HL-60 (cell line): ENCODE measurements around the gene LAMA2.
"Not testable (repeated sequence)": the region's sequence is repeated elsewhere in the genome, so short reads cannot be mapped to it uniquely, and the experiment has no call there.

Source experiments
- DNase-seq, 2 experiments: peaks; one replicate each; pipeline ENCODE4 v3.0.0-alpha.2; 2010 to 2020; ENCODE audit warnings: low read depth in 1 of 2, low spot score in 1 of 2
- H3K27ac ChIP-seq: fragments of 250-450 bp; sonication (Bioruptor Pico); replicated peaks from 2 replicates; pipeline ENCODE4 v1.5.1; 2020; ENCODE audit warnings: mild to moderate bottlenecking, moderate library complexity
- H3K27me3 ChIP-seq: fragments of 250-450 bp; sonication (Bioruptor Pico); 2 replicates; pipeline ENCODE4 v1.5.1; 2021; ENCODE audit warnings: mild to moderate bottlenecking, moderate library complexity; ENCODE audit not compliant: insufficient read depth, poor library complexity, severe bottlenecking
- H3K4me3 ChIP-seq: replicated peaks from 2 replicates; pipeline ENCODE4 v1.5.1; 2011; ENCODE audit warnings: mild to moderate bottlenecking, control low read depth, low read length; ENCODE audit not compliant: insufficient read depth
- GABPA ChIP-seq: IDR thresholded peaks from 2 replicates; pipeline ENCODE4 v1.6.1; 2012; ENCODE audit warnings: low read depth
- POLR2AphosphoS5 ChIP-seq: IDR thresholded peaks from 2 replicates; pipeline ENCODE4 v1.6.1; 2012; ENCODE audit warnings: low read depth
- SPI1 ChIP-seq: IDR thresholded peaks from 2 replicates; pipeline ENCODE4 v1.6.1; 2012; ENCODE audit warnings: low read depth, mild to moderate bottlenecking, borderline replicate concordance
- TF ChIP-seq, protein P1 (sequence below): IDR thresholded peaks from 2 replicates; pipeline ENCODE4 v1.6.1; 2012; ENCODE audit warnings: low read depth; ENCODE audit not compliant: insufficient replicate concordance
- TF ChIP-seq, protein P2 (sequence below): IDR thresholded peaks from one replicate; pipeline ENCODE4 v1.5.1; 2011; ENCODE audit warnings: low read length, control low read depth, inconsistent platforms; ENCODE audit not compliant: insufficient read depth

Gene LAMA2

GRCh38 chr6:129073691-129074395 lies 190.9 kb downstream of the LAMA2 start:
- H3K4me3 ChIP-seq = no peak overlapping the region
- H3K27me3 ChIP-seq = no peaks in the 10 kb centered on the region
- TF ChIP-seq, protein P1, sequence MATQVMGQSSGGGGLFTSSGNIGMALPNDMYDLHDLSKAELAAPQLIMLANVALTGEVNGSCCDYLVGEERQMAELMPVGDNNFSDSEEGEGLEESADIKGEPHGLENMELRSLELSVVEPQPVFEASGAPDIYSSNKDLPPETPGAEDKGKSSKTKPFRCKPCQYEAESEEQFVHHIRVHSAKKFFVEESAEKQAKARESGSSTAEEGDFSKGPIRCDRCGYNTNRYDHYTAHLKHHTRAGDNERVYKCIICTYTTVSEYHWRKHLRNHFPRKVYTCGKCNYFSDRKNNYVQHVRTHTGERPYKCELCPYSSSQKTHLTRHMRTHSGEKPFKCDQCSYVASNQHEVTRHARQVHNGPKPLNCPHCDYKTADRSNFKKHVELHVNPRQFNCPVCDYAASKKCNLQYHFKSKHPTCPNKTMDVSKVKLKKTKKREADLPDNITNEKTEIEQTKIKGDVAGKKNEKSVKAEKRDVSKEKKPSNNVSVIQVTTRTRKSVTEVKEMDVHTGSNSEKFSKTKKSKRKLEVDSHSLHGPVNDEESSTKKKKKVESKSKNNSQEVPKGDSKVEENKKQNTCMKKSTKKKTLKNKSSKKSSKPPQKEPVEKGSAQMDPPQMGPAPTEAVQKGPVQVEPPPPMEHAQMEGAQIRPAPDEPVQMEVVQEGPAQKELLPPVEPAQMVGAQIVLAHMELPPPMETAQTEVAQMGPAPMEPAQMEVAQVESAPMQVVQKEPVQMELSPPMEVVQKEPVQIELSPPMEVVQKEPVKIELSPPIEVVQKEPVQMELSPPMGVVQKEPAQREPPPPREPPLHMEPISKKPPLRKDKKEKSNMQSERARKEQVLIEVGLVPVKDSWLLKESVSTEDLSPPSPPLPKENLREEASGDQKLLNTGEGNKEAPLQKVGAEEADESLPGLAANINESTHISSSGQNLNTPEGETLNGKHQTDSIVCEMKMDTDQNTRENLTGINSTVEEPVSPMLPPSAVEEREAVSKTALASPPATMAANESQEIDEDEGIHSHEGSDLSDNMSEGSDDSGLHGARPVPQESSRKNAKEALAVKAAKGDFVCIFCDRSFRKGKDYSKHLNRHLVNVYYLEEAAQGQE = no peak
- TF ChIP-seq, protein P2, sequence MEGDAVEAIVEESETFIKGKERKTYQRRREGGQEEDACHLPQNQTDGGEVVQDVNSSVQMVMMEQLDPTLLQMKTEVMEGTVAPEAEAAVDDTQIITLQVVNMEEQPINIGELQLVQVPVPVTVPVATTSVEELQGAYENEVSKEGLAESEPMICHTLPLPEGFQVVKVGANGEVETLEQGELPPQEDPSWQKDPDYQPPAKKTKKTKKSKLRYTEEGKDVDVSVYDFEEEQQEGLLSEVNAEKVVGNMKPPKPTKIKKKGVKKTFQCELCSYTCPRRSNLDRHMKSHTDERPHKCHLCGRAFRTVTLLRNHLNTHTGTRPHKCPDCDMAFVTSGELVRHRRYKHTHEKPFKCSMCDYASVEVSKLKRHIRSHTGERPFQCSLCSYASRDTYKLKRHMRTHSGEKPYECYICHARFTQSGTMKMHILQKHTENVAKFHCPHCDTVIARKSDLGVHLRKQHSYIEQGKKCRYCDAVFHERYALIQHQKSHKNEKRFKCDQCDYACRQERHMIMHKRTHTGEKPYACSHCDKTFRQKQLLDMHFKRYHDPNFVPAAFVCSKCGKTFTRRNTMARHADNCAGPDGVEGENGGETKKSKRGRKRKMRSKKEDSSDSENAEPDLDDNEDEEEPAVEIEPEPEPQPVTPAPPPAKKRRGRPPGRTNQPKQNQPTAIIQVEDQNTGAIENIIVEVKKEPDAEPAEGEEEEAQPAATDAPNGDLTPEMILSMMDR = no peak
- TF ChIP-seq POLR2AphosphoS5 (no peak), SPI1 (no peak)
- no peak overlapping the region for H3K27ac ChIP-seq
- DNase-seq = no peak

DNA sequence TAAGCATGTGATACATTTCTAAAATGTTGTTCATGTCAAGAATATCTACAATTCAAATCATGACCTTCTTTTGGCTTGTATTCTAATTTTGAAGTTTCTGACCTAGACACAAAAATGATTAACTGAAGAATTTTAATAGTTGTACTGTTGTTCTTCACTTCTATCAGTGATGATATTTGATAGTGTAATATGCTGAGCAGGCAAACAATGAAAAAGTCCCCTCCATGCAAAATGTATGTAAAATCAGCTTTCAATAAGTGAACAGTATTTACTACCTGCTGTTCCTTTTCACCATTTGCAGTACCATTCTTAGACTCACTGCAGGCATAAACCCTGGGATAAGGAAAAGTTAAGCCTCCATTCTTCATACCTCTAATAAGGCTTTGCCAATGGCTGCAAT lies 201.5 kb downstream of the LAMA2 start:
- H3K27ac ChIP-seq = no peak overlapping the region
- TF ChIP-seq GABPA (no peak), POLR2AphosphoS5 (no peak), SPI1 (no peak)
- TF ChIP-seq, protein P2 = no peak
- TF ChIP-seq, protein P1 = no peak
- H3K4me3 ChIP-seq = no peak overlapping the region
- DNase-seq = no peak
- no peaks in the 10 kb centered on the region for H3K27me3 ChIP-seq

- not testable (repeated sequence) for DNase-seq, H3K27me3 ChIP-seq, H3K27ac ChIP-seq, H3K4me3 ChIP-seq
Measured at GRCh38 chr6:129088481-129088880, 205.5 kb downstream of the LAMA2 start.

- H3K27ac ChIP-seq = no peak overlapping the region
- no peak for DNase-seq
- H3K4me3 ChIP-seq = no peak overlapping the region
- TF ChIP-seq SPI1 = no peak
- no peak for TF ChIP-seq POLR2AphosphoS5
- TF ChIP-seq, protein P2 = no peak
- no peak for TF ChIP-seq GABPA
- TF ChIP-seq, protein P1 = no peak
- no peaks in the 10 kb centered on the region for H3K27me3 ChIP-seq
Measured at GRCh38 chr6:129089357-129089756, 206.4 kb downstream of the LAMA2 start.
